Left ventricle myocardium superior (tissue), 1 donor: ENCODE measurements around the gene PRM2. TPM values are rescaled to one million over a fixed set of nuclear protein-coding genes. Genes with fewer than 3 reads are reported as not detected.
A peak's percentile ranks its signal among the peaks of the same experiment; 100 is the strongest.

Source experiments
- ATAC-seq: fragments of 200-7000 bp; cut with Tn5 transposase; one replicate; pipeline ENCODE4 v1.9.1; 2020; ENCODE audit warnings: mild to moderate bottlenecking, moderate library complexity
- DNase-seq: peaks from one replicate; pipeline ENCODE4 v3.0.0-alpha.2; 2020
- intact Hi-C: fragments of 100-400 bp; cut with micrococcal nuclease; formaldehyde crosslinking; loops from one replicate; pipeline ENCODE4 v1.11.0; 2022
- long read RNA-seq: library from polyadenylated mRNA; unstranded; transcript quantifications from one replicate; pipeline ENCODE4 v2.0.0, GENCODE V29; 2021
- total RNA-seq: library from RNA; stranded (reverse); fragmentation: NEBNext Ultra II Directional; extraction: Animal tissue kit (Norgen Biotek cat#: 25700); gene quantifications from one replicate; pipeline ENCODE4 v1.2.1, GENCODE V29; 2021
- donor health status: DM: no; HTN: yes; CAD: no; lungs with severe emphysema.

Gene PRM2
- total RNA-seq: not detected
- long read RNA-seq: 0 reads

GRCh38 chr16:11276143-11276895 is at the start of gene PRM2:
PRM2 (minus strand) TSS chr16:11276480; CDS start chr16:11276370, 110 bp downstream.
- DNase-seq (no peak), ATAC-seq (no peak)
- intact Hi-C loops: no loop called here

GRCh38 chr16:11325404-11326083 is 49.3 kb upstream of the PRM2 start:
- intact Hi-C loops: no loop called here
- no peak for ATAC-seq
- no peak for DNase-seq

GRCh38 chr16:11323551-11324336 is 47.5 kb upstream of the PRM2 start:
- no peak for DNase-seq
- intact Hi-C loops: no loop called here

GRCh38 chr16:11322823-11323222 is 46.5 kb upstream of the PRM2 start:
- no peak for ATAC-seq
- intact Hi-C loops: no loop called here
- no peak for DNase-seq

More at GRCh38 chr16:11323551-11324336, 47.5 kb upstream of the PRM2 start:
- no peak for ATAC-seq

- no peak for ATAC-seq
- no peak for DNase-seq
- intact Hi-C loops: no loop called here
Observed at GRCh38 chr16:11321662-11322061, 45.4 kb upstream of the PRM2 start.

- DNase-seq (no peak), ATAC-seq (no peak)
- intact Hi-C loops: no loop called here
Observed at GRCh38 chr16:11320170-11320569, 43.9 kb upstream of the PRM2 start.

GRCh38 chr16:11319529-11320146 is 43.4 kb upstream of the PRM2 start:
- intact Hi-C loops: no loop called here
- DNase-seq: no peak
- no peak for ATAC-seq

- DNase-seq (no peak), ATAC-seq (no peak)
- intact Hi-C loops: no loop called here
Observed at GRCh38 chr16:11318817-11319216, 42.5 kb upstream of the PRM2 start.

- intact Hi-C loops: no loop called here
- ATAC-seq (no peak), DNase-seq (no peak)
Observed at GRCh38 chr16:11316331-11317015, 40.2 kb upstream of the PRM2 start.

- intact Hi-C loops: no loop called here
- no peak for DNase-seq
Observed at GRCh38 chr16:11315510-11315909, 39.2 kb upstream of the PRM2 start.

GRCh38 chr16:11314309-11314894 is 38.1 kb upstream of the PRM2 start:
- intact Hi-C loops: no loop called here
- ATAC-seq: no peak

More at GRCh38 chr16:11315510-11315909, 39.2 kb upstream of the PRM2 start:
- no peak for ATAC-seq

GRCh38 chr16:11313493-11314308 is 37.4 kb upstream of the PRM2 start:
- DNase-seq (no peak), ATAC-seq (no peak)
- intact Hi-C loops: no loop called here

More at GRCh38 chr16:11314309-11314894, 38.1 kb upstream of the PRM2 start:
- no peak for DNase-seq

GRCh38 chr16:11312718-11313492 is 36.6 kb upstream of the PRM2 start:
- ATAC-seq: peak; percentile 22
- no peak for DNase-seq
- intact Hi-C loops: no loop called here

- ATAC-seq: no peak
- DNase-seq: no peak
Observed at GRCh38 chr16:11310997-11311561, 34.8 kb upstream of the PRM2 start.

GRCh38 chr16:11310634-11310977 is 34.3 kb upstream of the PRM2 start:
- intact Hi-C loops: no loop called here
- ATAC-seq: no peak

More at GRCh38 chr16:11310997-11311561, 34.8 kb upstream of the PRM2 start:
- intact Hi-C loops: no loop called here

GRCh38 chr16:11309895-11310633 is 33.8 kb upstream of the PRM2 start:
- DNase-seq (no peak), ATAC-seq (no peak)
- intact Hi-C loops: no loop called here

More at GRCh38 chr16:11310634-11310977, 34.3 kb upstream of the PRM2 start:
- DNase-seq: no peak
